Measurements from ENCODE around the gene IGFBP7.

IGFBP7 gene

DNA sequence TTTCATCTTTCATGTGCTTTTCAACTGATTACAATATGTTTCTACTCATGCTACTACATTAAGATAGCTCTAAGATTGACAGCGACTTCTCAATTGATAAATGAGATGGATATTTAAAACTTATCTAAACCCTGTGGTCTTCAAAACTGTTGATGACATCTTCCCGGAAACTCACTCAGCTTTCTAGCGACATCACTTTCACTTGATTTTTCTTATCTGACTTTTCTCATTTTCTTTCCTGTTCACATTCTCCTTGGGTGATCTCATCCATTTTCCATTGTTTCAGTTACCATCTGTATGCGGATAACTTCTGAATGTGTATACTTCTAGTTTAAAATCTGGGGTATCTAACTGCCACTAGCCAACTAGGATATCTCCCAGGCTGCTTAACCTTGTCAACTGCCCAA lies 128.4 kb downstream of the IGFBP7 start:
- peak; percentile 66 to 78 for DNase-seq (ENCODE audit: low read depth in 2 of 2)
- TF ChIP-seq, protein P1, sequence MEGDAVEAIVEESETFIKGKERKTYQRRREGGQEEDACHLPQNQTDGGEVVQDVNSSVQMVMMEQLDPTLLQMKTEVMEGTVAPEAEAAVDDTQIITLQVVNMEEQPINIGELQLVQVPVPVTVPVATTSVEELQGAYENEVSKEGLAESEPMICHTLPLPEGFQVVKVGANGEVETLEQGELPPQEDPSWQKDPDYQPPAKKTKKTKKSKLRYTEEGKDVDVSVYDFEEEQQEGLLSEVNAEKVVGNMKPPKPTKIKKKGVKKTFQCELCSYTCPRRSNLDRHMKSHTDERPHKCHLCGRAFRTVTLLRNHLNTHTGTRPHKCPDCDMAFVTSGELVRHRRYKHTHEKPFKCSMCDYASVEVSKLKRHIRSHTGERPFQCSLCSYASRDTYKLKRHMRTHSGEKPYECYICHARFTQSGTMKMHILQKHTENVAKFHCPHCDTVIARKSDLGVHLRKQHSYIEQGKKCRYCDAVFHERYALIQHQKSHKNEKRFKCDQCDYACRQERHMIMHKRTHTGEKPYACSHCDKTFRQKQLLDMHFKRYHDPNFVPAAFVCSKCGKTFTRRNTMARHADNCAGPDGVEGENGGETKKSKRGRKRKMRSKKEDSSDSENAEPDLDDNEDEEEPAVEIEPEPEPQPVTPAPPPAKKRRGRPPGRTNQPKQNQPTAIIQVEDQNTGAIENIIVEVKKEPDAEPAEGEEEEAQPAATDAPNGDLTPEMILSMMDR (IDR thresholded peaks at IDR 0.05; ENCODE audit: low read depth, low read length): no peak
- H3K4me3 ChIP-seq (replicated peaks in 1 of 2; ENCODE audit: low read depth in 2 of 2, low read length in 2 of 2): peak overlapping the region; percentile 12 to 33
